Kidney (tissue), 14 donors: ENCODE results near the gene ARMH3. TPM values are rescaled to one million over a fixed set of nuclear protein-coding genes. Genes with fewer than 3 reads are reported as not detected.

Experiments
- DNase-seq, 5 donors: peaks; one replicate each; pipeline ENCODE4 v3.0.0-alpha.2; 2013 to 2020
- FAIRE-seq: peaks from 2 replicates; lab custom pipeline; 2012; peaks lifted over from hg19 to GRCh38; lab: Jason Lieb, UNC
- H3K27ac ChIP-seq, 2 donors: one replicate each; pipeline ENCODE4 v1.7.0; 2013; ENCODE audit warnings: low read depth in 2 of 2, low read length in 2 of 2, inconsistent platforms in 1 of 2
- H3K27me3 ChIP-seq: one replicate; pipeline ENCODE4 v1.7.1; 2013; ENCODE audit warnings: low read length, inconsistent platforms; ENCODE audit not compliant: control insufficient read depth, insufficient read depth
- H3K36me3 ChIP-seq, 3 donors: one replicate each; pipeline versions ENCODE4 v1.7.0 to v1.7.1; 2013; ENCODE audit warnings: low read length in 3 of 3, control low read depth in 1 of 3, inconsistent platforms in 1 of 3; ENCODE audit not compliant: insufficient read depth in 3 of 3, control insufficient read depth in 2 of 3
- H3K4me1 ChIP-seq, 3 donors: one replicate each; pipeline versions ENCODE4 v1.7.0 to v1.7.1; 2013; ENCODE audit warnings: low read length in 3 of 3, inconsistent platforms in 1 of 3, low read depth in 1 of 3; ENCODE audit not compliant: control insufficient read depth in 2 of 3, insufficient read depth in 2 of 3
- H3K4me3 ChIP-seq, 3 donors: one replicate each; pipeline versions ENCODE4 v1.7.0 to v1.8.1; 2013; ENCODE audit warnings: low read length in 3 of 3, control low read depth in 1 of 3, inconsistent platforms in 1 of 3
- H3K9ac ChIP-seq, 3 donors: one replicate each; pipeline versions ENCODE4 v1.7.0 to v1.7.1; 2013; ENCODE audit warnings: low read length in 3 of 3, control low read depth in 1 of 3, inconsistent platforms in 1 of 3
- H3K9me3 ChIP-seq, 3 donors: one replicate each; pipeline versions ENCODE4 v1.7.0 to v1.7.1; 2013; ENCODE audit warnings: low read length in 3 of 3, control low read depth in 1 of 3, inconsistent platforms in 1 of 3; ENCODE audit not compliant: control insufficient read depth in 2 of 3, insufficient read depth in 1 of 3
- CTCF ChIP-seq: IDR thresholded peaks from 3 replicates; pipeline ENCODE4 v1.5.1; 2012; ENCODE audit warnings: mild to moderate bottlenecking, moderate library complexity, borderline replicate concordance; ENCODE audit not compliant: insufficient read depth; ENCODE audit errors: extremely low read depth
- intact Hi-C: fragments of 100-400 bp; cut with DNase I; formaldehyde crosslinking; loops from one replicate; pipeline ENCODE4 v1.11.1; 2022
- polyA plus RNA-seq: library from polyadenylated mRNA; stranded (reverse); fragments of 350-450 nt; fragmentation: Illumina TruSeq; extraction: RNeasy Lipid Tissue Mini Kit (QIAGEN cat#74804); gene quantifications from one replicate; pipeline ENCODE4 v1.2.3, GENCODE V29; 2014; ENCODE audit warnings: low read depth, low replicate concordance; ENCODE audit not compliant: insufficient read depth
- total RNA-seq: library from RNA; stranded (reverse); fragmentation: NEBNext Ultra II Directional; extraction: Animal tissue kit (Norgen Biotek cat#: 25700); gene quantifications from one replicate; pipeline ENCODE4 v1.2.1, GENCODE V29; 2021
- donor health status: control.
- donor health status: control.
- donor health status: control.
- donor health status: control.
- donor health status: control.
- donor health status: DM: yes; HTN: yes; CAD: no.
- donor health status: Normal renal cell carcinoma (clear cell type).

The ARMH3 gene
- total and polyA plus RNA-seq, 2 donors from 2014 or later, result 14.0 to 26.1 TPM

- Histone ChIP-seq H3K9me3 (no peaks in the 10 kb centered on the region), H3K9ac (no peak overlapping the region), H3K27ac (no peak overlapping the region), H3K4me3 (no peak overlapping the region), H3K4me1 (no peaks in the 10 kb centered on the region), H3K27me3 (no peaks in the 10 kb centered on the region), H3K36me3 (peaks cover 0 to 8% (median 2%) of the 10 kb centered on the region in 3 donors)
- no peak for FAIRE-seq
- no peak for DNase-seq
- no peak for TF ChIP-seq CTCF
- intact Hi-C loops, result no loop called here
Measured at GRCh38 chr10:101956117-101956516, 99.9 kb downstream of the ARMH3 start.

- peaks cover 0 to 17% (median 0%) of the 10 kb centered on the region in 3 donors for H3K36me3 ChIP-seq
- no peaks in the 10 kb centered on the region for H3K27me3 ChIP-seq
- H3K4me1 ChIP-seq, result no peaks in the 10 kb centered on the region
- no peak overlapping the region for H3K4me3 ChIP-seq
- no peak overlapping the region for H3K27ac ChIP-seq
- TF ChIP-seq CTCF, result no peak
- no peak for DNase-seq
- no peak for FAIRE-seq
- H3K9me3 ChIP-seq, result peaks cover 0 to 10% (median 0%) of the 10 kb centered on the region in 3 donors
- H3K9ac ChIP-seq, result no peak overlapping the region
- intact Hi-C loops, result no loop called here
Measured at GRCh38 chr10:101952191-101952590, 103.8 kb downstream of the ARMH3 start.

- H3K36me3 ChIP-seq, result peaks cover 0 to 12% (median 0%) of the 10 kb centered on the region in 3 donors
- no peak for TF ChIP-seq CTCF
- H3K9ac ChIP-seq, result no peak overlapping the region
- DNase-seq, result no peak
- peaks cover 0 to 10% (median 0%) of the 10 kb centered on the region in 3 donors for H3K9me3 ChIP-seq
- H3K27me3 ChIP-seq, result no peaks in the 10 kb centered on the region
- no peak overlapping the region for H3K4me3 ChIP-seq
- no peak for FAIRE-seq
- no peaks in the 10 kb centered on the region for H3K4me1 ChIP-seq
- no peak overlapping the region for H3K27ac ChIP-seq
- intact Hi-C loops, result no loop called here
Measured at GRCh38 chr10:101950213-101950612, 105.8 kb downstream of the ARMH3 start.

- Histone ChIP-seq H3K36me3 (peaks cover 0 to 5% (median 3%) of the 10 kb centered on the region in 3 donors), H3K4me3 (no peak overlapping the region), H3K4me1 (peaks cover 0 to 2% (median 0%) of the 10 kb centered on the region in 3 donors), H3K9me3 (no peaks in the 10 kb centered on the region), H3K27ac (no peak overlapping the region), H3K9ac (no peak overlapping the region), H3K27me3 (no peaks in the 10 kb centered on the region)
- intact Hi-C loops, result no loop called here
- no peak for FAIRE-seq
- no peak for TF ChIP-seq CTCF
- no peak for DNase-seq
Measured at GRCh38 chr10:101941871-101942270, 114.1 kb downstream of the ARMH3 start.
